Bronchial epithelial cell (primary cell): ENCODE measurements around the gene SCD5. TPM values are rescaled to one million over a fixed set of nuclear protein-coding genes. Genes with fewer than 3 reads are reported as not detected.

Source experiments
- DNase-seq: peaks from one replicate; pipeline ENCODE4 v3.0.0-alpha.2; 2010; ENCODE audit warnings: low read depth
- FAIRE-seq: peaks from 2 replicates; lab custom pipeline; 2011; peaks lifted over from hg19 to GRCh38; lab: Jason Lieb, UNC
- H3K27me3 ChIP-seq: 2 replicates; pipeline ENCODE4 v1.5.1; 2011; ENCODE audit warnings: low read length; ENCODE audit not compliant: control insufficient read depth, insufficient read depth
- H3K36me3 ChIP-seq: 2 replicates; pipeline ENCODE4 v1.5.1; 2011; ENCODE audit warnings: low read length; ENCODE audit not compliant: control insufficient read depth, insufficient read depth
- H3K4me3 ChIP-seq: 2 replicates; pipeline ENCODE4 v1.5.1; 2011; ENCODE audit warnings: mild to moderate bottlenecking, low read depth, low read length, control low read depth
- total RNA-seq: library from RNA; depleted of rRNA; stranded (reverse); fragments of >200 nt; gene quantifications from 2 replicates; pipeline ENCODE4 v1.2.1, GENCODE V29; 2014
- TF ChIP-seq, protein P1 (sequence below): IDR thresholded peaks from 2 replicates; pipeline ENCODE4 v1.5.1; 2011; ENCODE audit warnings: mild to moderate bottlenecking, moderate library complexity, low read length, control low read depth, inconsistent platforms; ENCODE audit not compliant: insufficient read depth, severe bottlenecking

SCD5 gene
- total RNA-seq, 1 donor from 2014 or later, result 1.3 TPM

GRCh38 chr4:82799006-82799881 lies 648 bp upstream of the SCD5 start:
- FAIRE-seq, result no peak
- TF ChIP-seq, protein P1, sequence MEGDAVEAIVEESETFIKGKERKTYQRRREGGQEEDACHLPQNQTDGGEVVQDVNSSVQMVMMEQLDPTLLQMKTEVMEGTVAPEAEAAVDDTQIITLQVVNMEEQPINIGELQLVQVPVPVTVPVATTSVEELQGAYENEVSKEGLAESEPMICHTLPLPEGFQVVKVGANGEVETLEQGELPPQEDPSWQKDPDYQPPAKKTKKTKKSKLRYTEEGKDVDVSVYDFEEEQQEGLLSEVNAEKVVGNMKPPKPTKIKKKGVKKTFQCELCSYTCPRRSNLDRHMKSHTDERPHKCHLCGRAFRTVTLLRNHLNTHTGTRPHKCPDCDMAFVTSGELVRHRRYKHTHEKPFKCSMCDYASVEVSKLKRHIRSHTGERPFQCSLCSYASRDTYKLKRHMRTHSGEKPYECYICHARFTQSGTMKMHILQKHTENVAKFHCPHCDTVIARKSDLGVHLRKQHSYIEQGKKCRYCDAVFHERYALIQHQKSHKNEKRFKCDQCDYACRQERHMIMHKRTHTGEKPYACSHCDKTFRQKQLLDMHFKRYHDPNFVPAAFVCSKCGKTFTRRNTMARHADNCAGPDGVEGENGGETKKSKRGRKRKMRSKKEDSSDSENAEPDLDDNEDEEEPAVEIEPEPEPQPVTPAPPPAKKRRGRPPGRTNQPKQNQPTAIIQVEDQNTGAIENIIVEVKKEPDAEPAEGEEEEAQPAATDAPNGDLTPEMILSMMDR, result no peak
- no peak for DNase-seq
- Histone ChIP-seq H3K27me3 (no peaks in the 10 kb centered on the region), H3K36me3 (no peaks in the 10 kb centered on the region), H3K4me3 (peak overlapping the region; percentile 54)

DNA sequence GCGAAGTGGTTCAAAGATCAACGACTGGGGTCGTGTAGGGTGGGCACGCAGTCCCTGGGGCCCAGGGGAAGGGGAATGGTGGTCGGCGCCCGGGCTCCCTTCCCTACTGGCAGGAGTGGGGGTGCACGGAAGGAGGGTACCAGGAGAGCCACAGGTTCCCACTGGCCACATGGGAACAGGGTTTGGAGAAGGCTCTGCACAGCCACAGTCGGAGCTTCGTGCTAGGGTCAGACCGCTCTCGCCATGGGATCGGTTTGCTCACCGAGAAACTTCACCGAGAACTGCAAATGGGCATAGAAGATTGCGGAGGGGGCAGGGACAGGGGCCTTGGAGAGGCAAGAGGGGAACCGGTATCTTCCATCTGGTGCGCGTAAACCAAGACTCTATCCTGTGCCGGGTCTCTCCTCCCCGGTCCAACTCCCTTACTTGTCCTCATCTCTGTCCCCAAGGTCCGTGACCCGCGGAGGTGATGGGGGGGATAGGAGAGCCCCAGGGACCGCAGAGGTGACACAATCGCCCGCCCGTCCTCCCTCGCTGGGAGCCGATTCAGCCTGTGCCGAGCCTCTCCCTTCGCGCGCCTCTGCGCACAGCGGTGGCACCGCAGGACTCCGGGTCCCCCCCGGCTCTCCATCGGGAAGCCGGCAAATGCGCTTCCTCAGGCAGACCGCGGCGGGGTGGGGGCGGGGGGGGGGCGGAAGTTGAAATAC lies 1.0 kb downstream of the SCD5 start:
- H3K4me3 ChIP-seq, result peak overlapping the region; percentile 54
- FAIRE-seq, result no peak
- H3K36me3 ChIP-seq, result no peaks in the 10 kb centered on the region
- TF ChIP-seq, protein P1, result no peak
- no peak for DNase-seq
- no peaks in the 10 kb centered on the region for H3K27me3 ChIP-seq

GRCh38 chr4:82797040-82797404 lies 1.6 kb downstream of the SCD5 start:
- FAIRE-seq (no peak), DNase-seq (no peak)
- Histone ChIP-seq H3K36me3 (no peaks in the 10 kb centered on the region), H3K27me3 (no peaks in the 10 kb centered on the region), H3K4me3 (peak overlapping the region; percentile 54)
- TF ChIP-seq, protein P1, result no peak

- H3K27me3 ChIP-seq, result no peaks in the 10 kb centered on the region
- no peaks in the 10 kb centered on the region for H3K36me3 ChIP-seq
- FAIRE-seq (no peak), DNase-seq (no peak)
- no peak overlapping the region for H3K4me3 ChIP-seq
- TF ChIP-seq, protein P1, result no peak
Observed at GRCh38 chr4:82792912-82793649, 5.5 kb downstream of the SCD5 start.

- DNase-seq (no peak), FAIRE-seq (no peak)
- no peaks in the 10 kb centered on the region for H3K36me3 ChIP-seq
- H3K27me3 ChIP-seq, result no peaks in the 10 kb centered on the region
- H3K4me3 ChIP-seq, result no peak overlapping the region
- TF ChIP-seq, protein P1, result no peak
Observed at GRCh38 chr4:82791179-82791578, 7.4 kb downstream of the SCD5 start.
